B cell (primary cell): ENCODE results near the gene REPS2. TPM values are rescaled to one million over a fixed set of nuclear protein-coding genes. Genes with fewer than 3 reads are reported as not detected.

Experiments
- ATAC-seq: fragments of 200-7000 bp; cut with Tn5 transposase; one replicate; pipeline ENCODE4 v1.10.0; 2021; ENCODE audit warnings: low read depth, mild to moderate bottlenecking, moderate number of reproducible peaks, moderate library complexity
- CTCF ChIA-PET: fragments of 350-600 bp; sonication (Branson Sonifier 250); formaldehyde crosslinking; loops from one replicate; lab custom pipeline; 2021; ENCODE audit warnings: antibody characterized with exemption, inconsistent platforms; lab: Charles Lee
- POLR2A ChIA-PET: fragments of 350-600 bp; sonication (Branson Sonifier 250); formaldehyde crosslinking; loops from one replicate; lab custom pipeline; 2021; ENCODE audit warnings: antibody characterized with exemption; lab: Charles Lee
- DNase-seq: peaks from one replicate; pipeline ENCODE4 v3.0.0; 2013
- H2AFZ ChIP-seq: 2 replicates; pipeline ENCODE4 v1.6.1; 2012; ENCODE audit warnings: mild to moderate bottlenecking, low read depth, low read length; ENCODE audit not compliant: insufficient read depth, poor library complexity, severe bottlenecking
- H3K27ac ChIP-seq, 2 donors: 1 replicate in 1 of 2; 2 replicates in 1 of 2; pipeline ENCODE4 v1.5.1; 2012 to 2013; ENCODE audit warnings: low read length in 2 of 2, mild to moderate bottlenecking in 2 of 2, moderate library complexity in 1 of 2
- H3K27me3 ChIP-seq, 4 experiments: fragments of 200-600 bp in 1 of 4; sonication (generic) in 1 of 4; replicated peaks in 1 of 4; 1 replicate in 2 of 4; 2 replicates in 2 of 4; pipeline versions ENCODE4 v1.6.1 to v1.7.0; 2013 to 2016; ENCODE audit warnings: low read length in 3 of 4, mild to moderate bottlenecking in 2 of 4, mixed read lengths in 1 of 4, moderate library complexity in 1 of 4; ENCODE audit not compliant: insufficient read depth in 4 of 4, control insufficient read depth in 3 of 4; ENCODE audit errors: control extremely low read depth in 1 of 4
- H3K36me3 ChIP-seq, 2 experiments: replicated peaks in 1 of 2; 1 replicate in 1 of 2; 2 replicates in 1 of 2; pipeline versions ENCODE4 v1.6.1 to v1.7.1; 2013; ENCODE audit warnings: low read length in 1 of 2; ENCODE audit not compliant: insufficient read depth in 2 of 2, control insufficient read depth in 1 of 2; ENCODE audit errors: control extremely low read depth in 1 of 2, extremely low read depth in 1 of 2
- H3K4me1 ChIP-seq, 2 donors: fragments of 200-600 bp in 1 of 2; sonication (generic) in 1 of 2; 1 replicate in 1 of 2; 2 replicates in 1 of 2; pipeline versions ENCODE4 v1.5.1 to v1.6.1; 2013 to 2017; ENCODE audit warnings: low read length in 2 of 2; ENCODE audit not compliant: control insufficient read depth in 2 of 2, insufficient read depth in 2 of 2
- H3K4me2 ChIP-seq: replicated peaks from 2 replicates; pipeline ENCODE3; 2012; ENCODE audit warnings: mild to moderate bottlenecking, low read depth, low read length; ENCODE audit not compliant: poor library complexity, severe bottlenecking
- H3K4me3 ChIP-seq, 5 experiments: fragments of 200-600 bp in 1 of 5; sonication (generic) in 1 of 5; 1 replicate in 3 of 5; 2 replicates in 2 of 5; pipeline versions ENCODE4 v1.5.1 to v1.7.0; 2011 to 2016; ENCODE audit warnings: low read length in 4 of 5, mild to moderate bottlenecking in 4 of 5, low read depth in 2 of 5, control low read depth in 1 of 5, moderate library complexity in 1 of 5; ENCODE audit not compliant: insufficient read depth in 1 of 5; ENCODE audit errors: control extremely low read depth in 1 of 5, extremely low read depth in 1 of 5
- H3K79me2 ChIP-seq: fragments of 200-600 bp; sonication (generic); one replicate; pipeline ENCODE4 v1.6.0; 2016; ENCODE audit warnings: low read length; ENCODE audit not compliant: control insufficient read depth, insufficient read depth
- H3K9ac ChIP-seq: fragments of 200-600 bp; sonication (generic); 2 replicates; pipeline ENCODE4 v1.6.1; 2017; ENCODE audit warnings: mild to moderate bottlenecking, low read length, moderate library complexity
- H3K9me3 ChIP-seq, 3 donors: one replicate each; pipeline versions ENCODE4 v1.6.1 to v1.7.1; 2013; ENCODE audit warnings: low read length in 2 of 3; ENCODE audit not compliant: control insufficient read depth in 2 of 3, insufficient read depth in 1 of 3; ENCODE audit errors: control extremely low read depth in 1 of 3
- H4K20me1 ChIP-seq: 2 replicates; pipeline ENCODE4 v1.6.0; 2012; ENCODE audit warnings: mild to moderate bottlenecking, low read length; ENCODE audit not compliant: insufficient read depth, control insufficient read depth, poor library complexity, severe bottlenecking
- H3K27ac Mint-ChIP-seq: one replicate; pipeline ENCODE4 v1.8.0; 2021; ENCODE audit warnings: mixed read lengths
- H3K27me3 Mint-ChIP-seq: one replicate; pipeline ENCODE4 v1.8.0; 2021; ENCODE audit warnings: mixed read lengths
- H3K4me1 Mint-ChIP-seq: one replicate; pipeline ENCODE4 v1.8.0; 2021; ENCODE audit warnings: mixed read lengths
- H3K4me3 Mint-ChIP-seq: one replicate; pipeline ENCODE4 v1.8.0; 2021; ENCODE audit warnings: mixed read lengths
- H3K9me3 Mint-ChIP-seq: one replicate; pipeline ENCODE4 v1.8.0; 2022; ENCODE audit warnings: mixed read lengths; ENCODE audit not compliant: insufficient read depth
- CTCF ChIP-seq: fragments of 200-600 bp; IDR thresholded peaks from one replicate; pipeline ENCODE4 v1.8.0; 2022; ENCODE audit warnings: antibody characterized with exemption, mild to moderate bottlenecking
- EZH2 ChIP-seq: IDR thresholded peaks from 2 replicates; pipeline ENCODE4 v1.6.1; 2012; ENCODE audit warnings: borderline replicate concordance, low read depth, mild to moderate bottlenecking, moderate library complexity, low read length; ENCODE audit not compliant: insufficient read depth, poor library complexity, severe bottlenecking
- WGBS: methylation state at CpG from one replicate; pipeline ENCODE4 v1.1.5; 2013; ENCODE audit warnings: missing lambda C conversion rate; ENCODE audit not compliant: insufficient coverage; 5-methylcytosine and 5-hydroxymethylcytosine counted together
- intact Hi-C: fragments of 100-400 bp; cut with micrococcal nuclease; formaldehyde crosslinking; loops from one replicate; pipeline ENCODE4 v1.10.0; 2022
- polyA plus RNA-seq: library from polyadenylated mRNA; depleted of rRNA; stranded (reverse); fragments of >200 nt; gene quantifications from 2 replicates; pipeline ENCODE4 v1.2.3, GENCODE V29; 2012
- total RNA-seq, 2 donors: library from RNA; stranded (reverse); fragments of 120-200 nt in 1 of 2; gene quantifications; 1 replicate in 1 of 2; 2 replicates in 1 of 2; pipeline versions ENCODE4 v1.2.3 to v1.2.4, GENCODE V29; 2013 to 2022

REPS2 gene
- total and polyA plus RNA-seq, 2 donors (not counting 1 experiment from before 2014, with no cell fraction given), result 1.1 to 4.9 TPM

GRCh38 chrX:17161991-17162390, 215.5 kb downstream of the REPS2 start:
- peaks cover 15% of the 10 kb centered on the region for H3K9me3 Mint-ChIP-seq
- H3K27ac ChIP-seq, result no peak overlapping the region
- no peaks in the 10 kb centered on the region for H3K27me3 Mint-ChIP-seq
- no peaks in the 10 kb centered on the region for H3K4me1 Mint-ChIP-seq
- no peak for ATAC-seq
- ChIA-PET POLR2A (no interaction called here), CTCF (no interaction called here)
- peaks cover 0 to 7% (median 0%) of the 10 kb centered on the region in 3 donors for H3K9me3 ChIP-seq
- H3K9ac ChIP-seq, result no peak overlapping the region
- no peaks in the 10 kb centered on the region for H3K36me3 ChIP-seq
- no peak overlapping the region for H2AFZ ChIP-seq
- intact Hi-C loops, result no loop called here
- H3K27me3 ChIP-seq, result no peaks in the 10 kb centered on the region
- no peak overlapping the region for H3K4me3 ChIP-seq
- H3K4me2 ChIP-seq, result no peak overlapping the region
- no peaks in the 10 kb centered on the region for H4K20me1 ChIP-seq
- TF ChIP-seq CTCF (no peak), EZH2 (no peak)
- H3K4me1 ChIP-seq, result no peaks in the 10 kb centered on the region
- H3K27ac Mint-ChIP-seq, result no peak overlapping the region
- WGBS, result no CpG with 5 or more reads among the region's 1 CpG
- H3K79me2 ChIP-seq, result no peaks in the 10 kb centered on the region
- no peak for DNase-seq
- no peak overlapping the region for H3K4me3 Mint-ChIP-seq

DNA sequence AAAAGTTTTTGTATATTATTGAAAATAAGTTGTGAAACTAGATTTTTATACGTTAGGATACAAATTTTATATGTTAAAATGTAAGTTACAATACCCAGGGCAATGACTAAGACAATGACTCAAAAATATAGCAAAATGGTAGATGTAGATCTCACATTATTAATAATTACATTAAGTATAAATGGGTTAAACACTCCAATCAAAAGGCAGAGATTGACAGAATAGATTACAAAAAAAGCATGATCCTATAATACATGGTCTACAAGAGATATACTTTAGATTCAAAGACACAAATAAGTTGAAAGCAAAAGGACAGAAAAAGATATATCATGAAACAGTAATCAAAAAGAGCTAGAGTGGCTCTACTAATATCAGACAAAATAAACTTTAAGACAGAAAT, 217.6 kb downstream of the REPS2 start:
- Histone ChIP-seq H2AFZ (no peak overlapping the region), H3K79me2 (no peaks in the 10 kb centered on the region), H3K4me1 (no peaks in the 10 kb centered on the region), H3K9me3 (peaks cover 0 to 7% (median 0%) of the 10 kb centered on the region in 3 donors), H3K9ac (no peak overlapping the region), H3K27ac (no peak overlapping the region), H3K4me2 (no peak overlapping the region), H3K36me3 (no peaks in the 10 kb centered on the region), H3K4me3 (no peak overlapping the region), H4K20me1 (no peaks in the 10 kb centered on the region), H3K27me3 (no peaks in the 10 kb centered on the region)
- ChIA-PET CTCF (no interaction called here), POLR2A (no interaction called here)
- TF ChIP-seq CTCF, result no peak
- TF ChIP-seq EZH2, result no peak
- no peaks in the 10 kb centered on the region for H3K27me3 Mint-ChIP-seq
- peaks cover 15% of the 10 kb centered on the region for H3K9me3 Mint-ChIP-seq
- no peak overlapping the region for H3K4me3 Mint-ChIP-seq
- intact Hi-C loops, result no loop called here
- H3K27ac Mint-ChIP-seq, result no peak overlapping the region
- no peak for DNase-seq
- no CpG with 5 or more reads among the region's 1 CpG for WGBS
- no peaks in the 10 kb centered on the region for H3K4me1 Mint-ChIP-seq
- ATAC-seq, result no peak
